GM12874 (cell line): ENCODE results near the gene AKAP8L.

Experiments used
- TF ChIP-seq, protein P1 (sequence below): IDR thresholded peaks from 2 replicates; pipeline ENCODE4 v1.5.1; 2011; ENCODE audit warnings: low read depth, mild to moderate bottlenecking, control low read depth, low read length, moderate library complexity; ENCODE audit not compliant: insufficient read depth

AKAP8L gene

DNA sequence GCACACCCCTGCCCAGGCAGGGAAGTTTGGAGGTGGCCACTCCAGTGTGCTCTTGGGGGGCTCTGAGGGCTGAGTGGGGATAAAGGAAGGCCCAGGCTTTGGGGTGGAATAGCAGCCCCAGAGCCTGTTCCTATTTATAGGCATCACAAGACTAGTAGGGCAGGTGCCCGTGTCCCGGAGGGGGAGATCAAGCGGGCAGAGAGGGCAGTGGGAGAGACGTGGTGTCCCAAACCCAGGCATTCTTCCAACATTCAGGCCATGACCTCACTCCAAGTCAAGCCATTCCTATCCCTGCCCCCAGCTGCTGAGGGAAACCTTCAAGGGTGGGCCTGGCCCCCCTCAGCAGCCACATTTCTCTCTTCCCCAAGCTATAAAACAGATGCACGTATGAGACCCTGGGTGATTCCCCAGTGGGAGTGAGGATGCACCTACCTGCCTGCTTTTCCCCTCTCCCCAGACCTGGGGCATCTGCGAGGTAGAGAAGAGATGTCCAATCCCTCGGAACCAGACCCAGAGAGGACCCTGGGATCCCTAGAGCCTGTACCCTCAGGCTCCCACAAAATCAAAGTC lies 27.1 kb upstream of the AKAP8L start:
- TF ChIP-seq, protein P1, sequence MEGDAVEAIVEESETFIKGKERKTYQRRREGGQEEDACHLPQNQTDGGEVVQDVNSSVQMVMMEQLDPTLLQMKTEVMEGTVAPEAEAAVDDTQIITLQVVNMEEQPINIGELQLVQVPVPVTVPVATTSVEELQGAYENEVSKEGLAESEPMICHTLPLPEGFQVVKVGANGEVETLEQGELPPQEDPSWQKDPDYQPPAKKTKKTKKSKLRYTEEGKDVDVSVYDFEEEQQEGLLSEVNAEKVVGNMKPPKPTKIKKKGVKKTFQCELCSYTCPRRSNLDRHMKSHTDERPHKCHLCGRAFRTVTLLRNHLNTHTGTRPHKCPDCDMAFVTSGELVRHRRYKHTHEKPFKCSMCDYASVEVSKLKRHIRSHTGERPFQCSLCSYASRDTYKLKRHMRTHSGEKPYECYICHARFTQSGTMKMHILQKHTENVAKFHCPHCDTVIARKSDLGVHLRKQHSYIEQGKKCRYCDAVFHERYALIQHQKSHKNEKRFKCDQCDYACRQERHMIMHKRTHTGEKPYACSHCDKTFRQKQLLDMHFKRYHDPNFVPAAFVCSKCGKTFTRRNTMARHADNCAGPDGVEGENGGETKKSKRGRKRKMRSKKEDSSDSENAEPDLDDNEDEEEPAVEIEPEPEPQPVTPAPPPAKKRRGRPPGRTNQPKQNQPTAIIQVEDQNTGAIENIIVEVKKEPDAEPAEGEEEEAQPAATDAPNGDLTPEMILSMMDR: no peak

DNA sequence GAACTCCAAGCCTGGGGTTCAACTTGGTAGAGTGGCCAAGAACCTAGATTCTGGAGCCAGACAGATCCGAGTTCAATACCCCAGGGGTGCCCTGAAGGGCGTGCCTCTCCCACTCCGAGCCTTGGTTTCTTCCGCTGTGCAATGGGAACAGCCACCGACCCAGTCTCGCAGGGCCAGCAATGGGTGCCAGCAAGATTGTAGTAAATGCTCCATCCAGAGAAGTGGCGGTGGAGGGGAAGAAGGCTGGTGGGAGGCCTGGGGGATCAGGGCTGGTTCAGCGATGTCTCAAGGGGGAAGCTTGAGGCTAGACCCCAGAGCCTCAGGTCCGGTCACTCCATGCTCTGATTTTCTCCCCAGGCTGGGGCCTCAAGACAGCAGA lies 26.4 kb upstream of the AKAP8L start:
- TF ChIP-seq, protein P1: no peak

DNA sequence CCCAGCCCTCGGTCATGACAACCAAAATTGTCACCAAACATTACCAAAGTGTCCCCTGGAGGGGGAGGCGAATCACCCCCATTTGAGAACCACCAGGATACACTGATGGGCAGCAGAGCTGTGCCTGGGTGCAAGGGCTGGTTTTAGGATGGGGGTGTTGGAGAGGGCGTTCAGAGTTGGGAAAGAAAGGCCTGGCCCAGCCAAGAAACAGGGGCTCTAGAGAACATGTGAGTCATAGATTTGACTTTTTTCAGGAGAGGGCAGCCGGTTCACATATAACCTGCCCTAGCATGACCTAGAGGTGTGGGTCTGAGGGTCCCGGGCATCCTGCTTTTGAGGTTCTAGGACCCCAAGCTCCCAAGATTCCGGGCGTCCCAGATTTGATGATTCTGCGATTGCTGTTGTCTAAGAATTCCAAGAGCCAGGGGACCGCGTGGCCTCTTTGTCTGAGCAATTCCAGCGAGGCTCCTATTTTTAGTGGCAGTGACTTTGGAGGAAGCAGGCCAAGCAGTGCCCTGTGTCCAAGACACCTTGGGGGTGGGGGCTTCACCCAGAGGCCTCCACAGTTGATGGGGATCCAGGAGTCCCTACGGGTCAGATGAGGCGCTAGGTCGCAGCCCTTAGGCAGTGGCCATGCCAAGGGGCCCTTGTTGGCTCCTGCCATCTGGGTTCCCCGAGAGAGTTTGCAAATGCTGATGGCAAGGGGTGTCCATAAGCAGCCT lies 25.9 kb upstream of the AKAP8L start:
- TF ChIP-seq, protein P1: no peak

DNA sequence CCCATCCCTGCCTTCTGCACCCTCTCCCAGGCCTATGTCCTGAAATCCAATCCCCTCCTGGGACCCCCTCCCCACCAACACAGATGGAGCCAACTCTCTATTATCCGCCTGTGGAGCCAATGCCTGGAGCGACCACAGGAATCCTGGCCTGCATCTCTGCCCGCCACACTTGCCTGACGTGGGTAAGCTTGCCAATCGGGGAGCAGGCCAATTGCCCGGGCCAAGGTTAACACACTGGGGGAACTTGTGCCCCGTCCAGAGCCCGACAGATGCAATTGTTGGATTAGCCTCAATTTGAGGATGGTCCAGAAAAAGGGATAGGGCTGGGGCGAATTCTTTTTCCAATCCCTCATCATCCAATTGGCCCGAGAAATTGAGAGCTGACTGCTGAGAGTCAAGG lies 25.1 kb upstream of the AKAP8L start:
- TF ChIP-seq, protein P1: no peak

DNA sequence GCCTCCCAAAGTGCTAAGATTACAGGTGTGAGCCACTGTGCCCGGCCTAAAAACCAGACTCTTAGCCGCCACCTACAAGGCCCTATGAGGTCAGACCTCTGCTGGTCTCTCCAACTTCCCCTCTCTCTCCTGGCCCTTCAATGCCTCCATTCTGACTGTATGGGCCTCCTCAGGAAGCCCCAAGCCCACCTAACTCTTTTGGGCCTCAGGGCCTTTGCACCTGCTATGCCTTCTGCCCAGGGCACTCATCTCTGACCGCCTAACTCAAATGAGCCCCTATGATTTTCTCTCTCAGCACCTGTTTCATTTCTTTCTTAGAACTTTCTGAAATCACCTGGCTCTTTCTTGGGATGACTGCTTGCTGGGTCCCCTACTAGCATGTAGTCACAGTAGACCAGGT lies 24.5 kb upstream of the AKAP8L start:
- TF ChIP-seq, protein P1: no peak

DNA sequence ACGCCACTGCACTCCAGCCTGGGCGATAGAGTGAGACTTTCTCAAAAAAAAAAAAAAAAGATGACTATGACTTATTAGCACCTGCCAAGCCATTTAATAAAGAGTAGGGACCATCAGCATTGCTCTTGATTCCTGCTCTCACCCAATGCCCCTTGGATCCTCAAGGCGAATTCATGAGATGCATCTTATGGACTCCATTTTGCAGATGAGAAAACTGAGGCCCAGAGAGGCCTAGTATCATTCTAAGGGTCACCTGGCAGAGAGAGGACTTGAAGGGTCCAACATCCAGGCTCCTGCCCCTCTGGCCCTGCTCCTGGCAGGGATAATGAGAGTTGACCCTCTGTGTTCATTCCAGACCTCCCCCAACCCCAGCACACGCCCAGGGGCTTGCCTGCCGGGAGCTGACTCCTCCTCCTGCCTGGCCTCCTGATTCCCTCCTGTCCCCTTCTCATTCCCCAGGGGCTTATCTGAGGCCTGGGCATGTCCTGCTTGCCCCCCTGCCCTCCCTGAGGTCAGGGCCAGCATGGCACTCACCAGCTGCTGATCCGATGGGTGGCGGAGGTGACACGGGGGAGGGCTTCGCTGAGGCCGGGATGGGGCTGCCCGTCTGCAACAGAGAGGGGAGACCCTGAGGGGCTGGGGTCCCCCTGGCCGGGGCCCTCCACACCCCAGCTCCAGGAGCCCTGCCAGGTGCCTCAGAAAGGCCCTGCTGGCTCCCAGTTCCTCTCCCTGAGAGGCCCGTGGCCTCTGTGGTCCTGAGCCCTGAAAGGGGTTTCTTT lies 23.5 kb upstream of the AKAP8L start:
- TF ChIP-seq, protein P1: no peak

DNA sequence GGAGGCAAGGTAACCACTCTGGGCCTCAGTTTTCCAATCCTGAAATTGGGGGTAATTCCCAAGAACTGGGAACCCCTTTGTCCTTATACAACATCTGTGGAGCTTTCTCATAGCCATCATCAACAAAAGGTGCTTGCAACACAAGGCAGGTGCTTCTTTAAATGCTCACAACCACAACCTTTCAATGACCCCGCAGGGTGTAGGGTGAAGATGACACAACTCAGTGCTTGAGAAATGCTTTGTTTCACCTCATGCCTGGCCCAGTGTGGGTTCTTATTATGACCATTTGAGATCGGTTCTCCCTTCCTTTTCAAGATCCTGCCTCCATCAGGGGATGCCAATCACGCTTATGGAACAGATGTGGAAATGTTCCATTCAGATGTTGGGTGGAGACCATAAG lies 22.5 kb upstream of the AKAP8L start:
- TF ChIP-seq, protein P1: no peak
